GM12891 (cell line): ENCODE data around the gene RMI1.

ENCODE experiments used
- DNase-seq: peaks from one replicate; pipeline ENCODE4 v3.0.0; 2011; ENCODE audit warnings: low spot score; ENCODE audit not compliant: insufficient read length
- FAIRE-seq: peaks from 2 replicates; lab custom pipeline; 2011; peaks lifted over from hg19 to GRCh38; lab: Jason Lieb, UNC
- PAX5 ChIP-seq: IDR thresholded peaks from 2 replicates; pipeline ENCODE4 v1.6.1; 2011; ENCODE audit warnings: low read length, moderate library complexity, mild to moderate bottlenecking; ENCODE audit not compliant: insufficient read depth, severe bottlenecking
- POLR2A ChIP-seq: IDR thresholded peaks from 2 replicates; pipeline ENCODE4 v1.6.1; 2011; ENCODE audit warnings: low read depth, low read length, control low read depth
- POLR2AphosphoS5 ChIP-seq: IDR thresholded peaks from 2 replicates; pipeline ENCODE4 v1.6.1; 2011; ENCODE audit warnings: low read depth, low read length, control low read depth
- POU2F2 ChIP-seq: IDR thresholded peaks from 2 replicates; pipeline ENCODE4 v1.6.1; 2011; ENCODE audit warnings: low read depth, mild to moderate bottlenecking, control low read depth, low read length, moderate library complexity
- SPI1 ChIP-seq: IDR thresholded peaks from 2 replicates; pipeline ENCODE4 v1.6.1; 2011; ENCODE audit warnings: low read depth, low read length, control low read depth
- TAF1 ChIP-seq: IDR thresholded peaks from 2 replicates; pipeline ENCODE4 v1.6.1; 2011; ENCODE audit warnings: low read depth, low read length, control low read depth

RMI1 gene

DNA sequence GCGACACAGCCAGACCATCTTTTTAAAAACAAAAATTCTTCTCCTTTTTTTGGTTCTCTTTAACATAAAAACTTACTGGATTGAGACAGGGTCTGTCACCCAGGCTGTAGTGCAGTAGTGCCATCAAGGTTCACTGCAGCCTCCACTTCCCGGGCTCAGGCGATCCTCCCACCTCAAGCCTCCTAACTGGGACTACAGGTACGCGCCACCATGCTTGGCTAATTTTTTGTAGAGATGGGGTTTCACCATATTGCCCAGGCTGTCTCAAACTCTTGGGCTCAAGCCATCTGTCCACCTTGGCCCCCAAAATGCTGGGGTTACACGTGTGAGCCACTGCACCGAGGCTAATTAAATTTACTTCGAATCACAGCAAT lies 14.4 kb upstream of the RMI1 start:
- DNase-seq = no peak
- TF ChIP-seq POLR2A (no peak; the same call in 1 of the 2 replicates), POLR2AphosphoS5 (peak; percentile 6; the same call in 1 of the 2 replicates), TAF1 (no peak), PAX5 (no peak), SPI1 (no peak), POU2F2 (no peak; the same call in 1 of the 2 replicates)
- FAIRE-seq = no peak

DNA sequence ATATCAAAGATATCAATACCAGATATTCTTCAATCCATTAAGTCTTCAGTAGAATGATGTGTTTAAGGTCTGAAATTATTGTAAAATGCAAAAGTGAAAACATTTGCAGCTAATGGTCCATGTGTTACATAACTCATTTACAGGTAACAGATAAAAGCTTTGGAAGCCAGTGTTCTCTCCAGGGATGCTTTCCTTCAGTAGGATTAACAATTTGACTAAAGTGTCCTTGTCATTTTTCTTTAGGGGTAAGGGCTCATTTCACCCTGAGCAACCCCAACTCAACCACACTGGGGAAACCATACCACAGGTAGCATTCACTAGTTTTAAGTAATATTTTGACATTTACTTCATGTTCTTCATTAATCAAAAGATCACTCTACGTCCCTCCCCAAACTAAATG lies 13.5 kb upstream of the RMI1 start:
- TF ChIP-seq TAF1 (no peak), POLR2AphosphoS5 (0 out of 2 replicates have a peak, but pooled peaks have one; percentile 9), POLR2A (peak; percentile 48; the same call in 1 of the 2 replicates), POU2F2 (no peak)
- no peak for FAIRE-seq
- DNase-seq = no peak

GRCh38 chr9:83969602-83970001 lies 11.0 kb upstream of the RMI1 start:
- peak; percentile 48 for FAIRE-seq
- TF ChIP-seq TAF1 = no peak
- no peak for TF ChIP-seq POLR2A
- TF ChIP-seq SPI1 = no peak
- TF ChIP-seq PAX5 = no peak
- no peak for TF ChIP-seq POLR2AphosphoS5
- TF ChIP-seq POU2F2 = no peak

GRCh38 chr9:83971485-83971884 lies 9.1 kb upstream of the RMI1 start:
- no peak for FAIRE-seq
- DNase-seq = no peak
- TF ChIP-seq SPI1 = no peak
- TF ChIP-seq POLR2A = no peak

More at GRCh38 chr9:83969602-83970001, 11.0 kb upstream of the RMI1 start:
- no peak for DNase-seq

DNA sequence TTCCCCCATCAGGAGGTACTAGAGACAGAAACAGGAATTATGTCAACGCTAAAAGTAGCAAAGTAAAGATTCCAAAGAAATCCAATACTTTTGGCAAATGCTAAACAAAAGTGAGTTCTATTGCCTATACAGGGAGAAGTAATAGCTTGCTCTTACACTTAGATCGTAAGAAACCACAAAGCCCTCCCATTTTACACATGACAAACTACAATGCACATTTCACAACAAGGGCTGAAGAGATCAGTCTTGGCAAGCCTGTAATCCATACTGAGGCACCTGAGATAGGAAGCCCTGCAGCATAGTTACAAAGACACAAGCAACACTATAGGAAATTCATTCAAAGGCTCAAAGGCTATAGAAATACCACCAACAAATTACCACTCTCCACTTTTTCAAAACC lies 8.3 kb upstream of the RMI1 start:
- FAIRE-seq (no peak), DNase-seq (no peak)

GRCh38 chr9:83975300-83975699 lies 5.3 kb upstream of the RMI1 start:
- FAIRE-seq (no peak), DNase-seq (no peak)
- TF ChIP-seq PAX5 (no peak), POU2F2 (no peak), POLR2AphosphoS5 (no peak), POLR2A (no peak), SPI1 (no peak), TAF1 (no peak)

More for the DNA sequence above, 8.3 kb upstream of the RMI1 start:
- TF ChIP-seq POLR2AphosphoS5 (peak; percentile 36; the same call in 1 of the 2 replicates), SPI1 (no peak), PAX5 (no peak), POLR2A (peak; percentile 56)

- no peak for TF ChIP-seq TAF1
- no peak for TF ChIP-seq POLR2A
- no peak for TF ChIP-seq POLR2AphosphoS5
- TF ChIP-seq POU2F2 = no peak
- TF ChIP-seq SPI1 = no peak
- no peak for TF ChIP-seq PAX5
- DNase-seq (no peak), FAIRE-seq (no peak)
These were observed 4.2 kb upstream of the RMI1 start for GRCh38 chr9:83976372-83976771.

- DNase-seq = no peak
- TF ChIP-seq TAF1 = no peak
- no peak for TF ChIP-seq POLR2A
- TF ChIP-seq SPI1 = no peak
- no peak for TF ChIP-seq PAX5
- TF ChIP-seq POU2F2 = no peak
- TF ChIP-seq POLR2AphosphoS5 = no peak
- no peak for FAIRE-seq
These were observed 3.4 kb upstream of the RMI1 start for GRCh38 chr9:83977196-83977595.

DNA sequence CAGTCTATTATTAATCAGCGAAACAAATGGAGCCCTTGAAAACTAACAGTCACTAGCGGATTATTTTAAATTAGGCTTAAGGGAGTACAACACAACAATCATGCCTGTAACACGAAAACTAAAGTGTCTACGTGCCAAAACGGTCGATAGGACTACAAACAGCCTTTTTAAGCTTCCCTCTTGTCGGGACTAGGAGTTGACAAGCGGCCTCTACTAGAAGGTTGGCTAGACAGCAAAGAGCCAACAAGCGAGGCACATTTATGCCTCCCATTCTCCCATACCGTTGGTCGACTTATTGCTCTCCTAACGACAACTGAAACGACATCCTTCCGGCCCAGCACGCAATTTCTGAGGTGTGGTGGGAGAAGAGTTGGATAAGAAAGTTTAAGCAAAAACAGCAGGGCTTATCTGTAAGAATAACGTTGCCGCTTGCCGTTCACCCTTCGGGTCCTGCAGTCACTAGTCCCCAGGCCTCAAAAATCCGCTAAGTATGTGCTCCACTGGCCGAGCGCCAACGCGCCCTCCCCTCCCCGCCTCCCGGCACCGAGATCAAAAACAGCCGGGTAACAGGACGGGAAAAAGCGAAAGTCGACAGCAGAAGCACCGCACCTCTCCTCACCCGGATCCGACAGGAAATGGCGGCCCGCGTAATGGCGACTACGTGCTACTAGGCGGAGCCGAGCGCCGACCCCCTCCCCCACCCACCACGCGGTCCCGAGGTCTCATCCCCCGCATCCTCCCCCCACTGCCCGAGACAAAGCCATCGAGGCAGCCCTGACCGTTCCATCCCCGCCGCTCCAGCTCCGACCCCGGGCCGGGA lies 1.4 kb upstream of the RMI1 start:
- TF ChIP-seq SPI1 = no peak
- peak; percentile 57; the same call in 1 of the 2 replicates for TF ChIP-seq POLR2A
- TF ChIP-seq POLR2AphosphoS5 = no peak; the same call in 1 of the 2 replicates
- no peak for TF ChIP-seq PAX5
- peak; percentile 96 for TF ChIP-seq TAF1
- TF ChIP-seq POU2F2 = no peak
- FAIRE-seq = peak; percentile 61
- peak; percentile 47 for DNase-seq

DNA sequence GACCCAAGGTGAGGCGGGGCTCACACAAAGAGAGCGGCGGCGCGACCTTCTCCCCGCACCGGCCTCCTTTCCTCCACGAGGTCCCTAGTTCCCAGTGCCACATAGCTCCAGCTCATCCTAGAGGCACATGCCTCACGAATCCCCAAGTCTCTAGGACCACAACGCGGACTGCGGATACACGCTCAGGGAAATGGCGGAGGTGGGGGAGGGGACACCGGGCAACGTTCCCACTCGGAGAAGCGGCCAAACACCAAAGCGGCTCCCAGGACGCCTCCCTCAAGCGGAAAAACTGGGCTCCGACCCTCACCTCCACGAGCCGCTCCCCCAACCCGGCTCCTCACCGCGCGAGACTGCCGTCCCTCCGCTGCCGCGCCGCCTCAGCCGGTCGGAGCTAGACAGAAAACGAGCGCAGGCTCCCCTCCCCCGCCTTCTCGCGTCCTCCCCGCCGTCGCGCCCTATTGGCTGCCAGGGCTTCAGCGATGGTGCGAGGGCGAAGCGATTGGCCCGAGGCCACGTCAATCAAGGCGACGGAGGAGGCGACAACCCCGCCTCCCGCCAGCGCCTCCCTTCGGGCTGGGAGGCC lies 702 bp upstream of the RMI1 start, which contains the start of gene HNRNPK:
Gene HNRNPK (minus strand): TSS at position 404 of the 583 bp plus-strand sequence. CDS start 1,963 bp downstream, outside the sequence.
- TF ChIP-seq TAF1 (peak; percentile 69; the same call in 1 of the 2 replicates), POLR2AphosphoS5 (peak; percentile 85), POU2F2 (no peak; the same call in 1 of the 2 replicates)
- DNase-seq = peak; percentile 94
- FAIRE-seq = no peak
